ENCODE measurements around the gene KCNQ2. TPM values are rescaled to one million over a fixed set of nuclear protein-coding genes. Genes with fewer than 3 reads are reported as not detected.

Gene KCNQ2
- total RNA-seq, 2 donors from 2014 or later: 0.19 to 0.27 TPM

- intact Hi-C loops (cut with DNase I): no loop called here
- H3K9me3 ChIP-seq: no peaks in the 10 kb centered on the region
- DNase-seq: no peak
- H3K27me3 ChIP-seq: peaks cover 24% of the 10 kb centered on the region
- no peak overlapping the region for H3K27ac ChIP-seq
- H3K4me3 ChIP-seq: no peak overlapping the region
- H3K36me3 ChIP-seq: no peaks in the 10 kb centered on the region
- peaks cover 3% of the 10 kb centered on the region for H3K4me1 ChIP-seq
- TF ChIP-seq CTCF (IDR thresholded peaks at IDR 0.05): no peak
- no peak overlapping the region for H3K9ac ChIP-seq (ENCODE audit: low read depth in 2 of 2, low read length in 2 of 2)
Observed at GRCh38 chr20:63492518-63492917, 20.1 kb upstream of the KCNQ2 start.

GRCh38 chr20:63491635-63492230, 19.3 kb upstream of the KCNQ2 start:
- Histone ChIP-seq H3K4me1 (peaks cover 3% of the 10 kb centered on the region), H3K4me3 (no peak overlapping the region), H3K36me3 (no peaks in the 10 kb centered on the region), H3K27me3 (peaks cover 21% of the 10 kb centered on the region), H3K27ac (no peak overlapping the region), H3K9ac (ENCODE audit: low read depth in 2 of 2, low read length in 2 of 2) (no peak overlapping the region), H3K9me3 (no peaks in the 10 kb centered on the region)
- no peak for TF ChIP-seq CTCF (IDR thresholded peaks at IDR 0.05)
- intact Hi-C loops (cut with DNase I): no loop called here
- DNase-seq: no peak

GRCh38 chr20:63491078-63491477, 18.6 kb upstream of the KCNQ2 start:
- peaks cover 18% of the 10 kb centered on the region for H3K27me3 ChIP-seq

GRCh38 chr20:63490416-63490815, 18.0 kb upstream of the KCNQ2 start:
- no peak for TF ChIP-seq CTCF (IDR thresholded peaks at IDR 0.05)
- intact Hi-C loops (cut with DNase I): no loop called here
- Histone ChIP-seq H3K27ac (no peak overlapping the region), H3K4me3 (no peak overlapping the region), H3K36me3 (no peaks in the 10 kb centered on the region), H3K9me3 (no peaks in the 10 kb centered on the region), H3K27me3 (peaks cover 18% of the 10 kb centered on the region), H3K9ac (ENCODE audit: low read depth in 2 of 2, low read length in 2 of 2) (no peak overlapping the region), H3K4me1 (no peaks in the 10 kb centered on the region)
- DNase-seq: no peak

More at GRCh38 chr20:63491078-63491477, 18.6 kb upstream of the KCNQ2 start:
- Histone ChIP-seq H3K9ac (ENCODE audit: low read depth in 2 of 2, low read length in 2 of 2) (no peak overlapping the region), H3K9me3 (no peaks in the 10 kb centered on the region), H3K36me3 (no peaks in the 10 kb centered on the region), H3K4me1 (no peaks in the 10 kb centered on the region), H3K27ac (no peak overlapping the region), H3K4me3 (no peak overlapping the region)
- no peak for DNase-seq
- intact Hi-C loops (cut with DNase I): no loop called here
- TF ChIP-seq CTCF (IDR thresholded peaks at IDR 0.05): no peak

GRCh38 chr20:63488315-63489251, 16.1 kb upstream of the KCNQ2 start:
- DNase-seq: no peak
- H3K27me3 ChIP-seq: peaks cover 18% of the 10 kb centered on the region

More at GRCh38 chr20:63488315-63489251, 16.1 kb upstream of the KCNQ2 start:
- Histone ChIP-seq H3K9me3 (no peaks in the 10 kb centered on the region), H3K27ac (no peak overlapping the region), H3K9ac (ENCODE audit: low read depth in 2 of 2, low read length in 2 of 2) (no peak overlapping the region), H3K36me3 (no peaks in the 10 kb centered on the region), H3K4me3 (no peak overlapping the region), H3K4me1 (no peaks in the 10 kb centered on the region)
- TF ChIP-seq CTCF (IDR thresholded peaks at IDR 0.05): no peak
- intact Hi-C loops (cut with DNase I): no loop called here
